Neutrophil (primary cell): Measurements from ENCODE around the gene NRXN3.

Source experiments
- H3K27ac ChIP-seq: fragments of 200-600 bp; sonication (generic); 2 replicates; pipeline ENCODE4 v1.5.1; 2016; ENCODE audit warnings: mild to moderate bottlenecking, moderate library complexity
- H3K27me3 ChIP-seq: fragments of 200-600 bp; sonication (generic); 2 replicates; pipeline ENCODE4 v1.6.0; 2016; ENCODE audit warnings: mild to moderate bottlenecking
- H3K36me3 ChIP-seq: fragments of 200-600 bp; sonication (generic); 2 replicates; pipeline ENCODE4 v1.5.1; 2017
- H3K4me1 ChIP-seq, 2 experiments: fragments of 200-600 bp in 1 of 2; sonication (generic) in 1 of 2; 1 replicate in 1 of 2; 2 replicates in 1 of 2; pipeline versions ENCODE4 v1.5.1 to v1.6.1; 2013 to 2016; ENCODE audit warnings: low read depth in 1 of 2, low read length in 1 of 2, mild to moderate bottlenecking in 1 of 2, moderate library complexity in 1 of 2; ENCODE audit not compliant: control insufficient read depth in 1 of 2, insufficient read depth in 1 of 2
- H3K4me3 ChIP-seq, 2 experiments: fragments of 200-600 bp in 1 of 2; sonication (generic) in 1 of 2; 1 replicate in 1 of 2; 2 replicates in 1 of 2; pipeline ENCODE4 v1.5.1; 2013 to 2016; ENCODE audit warnings: low read depth in 1 of 2, low read length in 1 of 2, mild to moderate bottlenecking in 1 of 2, moderate library complexity in 1 of 2
- H3K9me3 ChIP-seq: fragments of 200-600 bp; sonication (generic); 2 replicates; pipeline ENCODE4 v1.5.1; 2016
- CTCF ChIP-seq: fragments of 200-600 bp; sonication (generic); IDR thresholded peaks from 2 replicates; pipeline ENCODE4 v1.5.1; 2016; ENCODE audit warnings: antibody characterized with exemption

Gene NRXN3

GRCh38 chr14:79809849-79810612, 1639.9 kb downstream of the NRXN3 start:
- TF ChIP-seq CTCF = no peak
- Histone ChIP-seq H3K9me3 (no peaks in the 10 kb centered on the region), H3K27me3 (no peaks in the 10 kb centered on the region), H3K36me3 (no peaks in the 10 kb centered on the region), H3K4me3 (no peak overlapping the region), H3K27ac (no peak overlapping the region), H3K4me1 (no peaks in the 10 kb centered on the region)

DNA sequence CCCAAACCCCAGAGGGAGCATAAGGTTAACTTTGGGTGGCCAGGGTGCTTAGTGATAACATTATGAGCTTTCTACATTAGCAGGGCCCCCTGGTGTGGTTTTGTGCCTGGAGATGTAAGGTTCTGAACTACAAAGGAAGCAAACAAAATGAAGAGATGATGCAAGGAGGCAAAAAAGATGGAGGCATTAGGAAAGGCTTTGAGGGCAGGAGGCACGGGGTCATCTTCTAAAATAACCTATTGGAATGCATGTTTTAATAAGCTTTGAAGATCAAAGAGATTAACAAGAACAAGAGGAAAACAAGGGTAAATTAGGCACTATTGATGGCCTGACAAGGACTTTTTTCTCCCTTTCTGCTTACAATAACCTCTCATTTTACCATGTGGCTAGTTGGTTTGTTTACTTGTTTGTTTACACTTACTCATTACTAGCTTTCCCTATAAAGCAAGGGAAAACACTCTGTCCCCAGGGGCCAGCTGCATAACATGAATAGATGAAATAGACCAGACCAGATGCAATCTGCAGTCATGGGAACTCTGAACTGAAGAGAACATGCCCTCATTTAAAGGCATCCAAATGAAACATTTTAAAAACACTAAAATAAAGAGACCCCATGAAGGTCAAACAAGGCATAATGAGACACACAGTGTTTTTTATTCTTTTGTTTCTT, 1650.8 kb downstream of the NRXN3 start:
- Histone ChIP-seq H3K9me3 (no peaks in the 10 kb centered on the region), H3K36me3 (no peaks in the 10 kb centered on the region), H3K4me3 (no peak overlapping the region), H3K27me3 (no peaks in the 10 kb centered on the region), H3K27ac (no peak overlapping the region), H3K4me1 (no peaks in the 10 kb centered on the region)
- no peak for TF ChIP-seq CTCF

GRCh38 chr14:79822034-79822433, 1651.9 kb downstream of the NRXN3 start:
- H3K27ac ChIP-seq = no peak overlapping the region
- no peaks in the 10 kb centered on the region for H3K9me3 ChIP-seq
- TF ChIP-seq CTCF = no peak
- H3K27me3 ChIP-seq = no peaks in the 10 kb centered on the region
- no peaks in the 10 kb centered on the region for H3K36me3 ChIP-seq
- no peak overlapping the region for H3K4me3 ChIP-seq
- H3K4me1 ChIP-seq = no peaks in the 10 kb centered on the region

GRCh38 chr14:79825046-79825521, 1654.9 kb downstream of the NRXN3 start:
- Histone ChIP-seq H3K36me3 (no peaks in the 10 kb centered on the region), H3K4me1 (no peaks in the 10 kb centered on the region), H3K4me3 (no peak overlapping the region), H3K27ac (no peak overlapping the region), H3K27me3 (no peaks in the 10 kb centered on the region), H3K9me3 (no peaks in the 10 kb centered on the region)
- no peak for TF ChIP-seq CTCF

GRCh38 chr14:79826362-79826761, 1656.2 kb downstream of the NRXN3 start:
- no peak overlapping the region for H3K27ac ChIP-seq
- H3K4me3 ChIP-seq = no peak overlapping the region
- TF ChIP-seq CTCF = no peak

More at GRCh38 chr14:79826362-79826761, 1656.2 kb downstream of the NRXN3 start:
- no peaks in the 10 kb centered on the region for H3K4me1 ChIP-seq
- no peaks in the 10 kb centered on the region for H3K27me3 ChIP-seq
- no peaks in the 10 kb centered on the region for H3K9me3 ChIP-seq
- H3K36me3 ChIP-seq = no peaks in the 10 kb centered on the region
